GM19438 (cell line): ENCODE data around the gene CHST11.
A peak's percentile ranks its signal among the peaks of the same experiment; 100 is the strongest.

Source experiments
- ATAC-seq: cut with Tn5 transposase; IDR thresholded peaks from one replicate; pipeline ENCODE4 v1.9.1; 2021; ENCODE audit warnings: low read depth; ENCODE audit not compliant: unreplicated experiment

Gene CHST11

DNA sequence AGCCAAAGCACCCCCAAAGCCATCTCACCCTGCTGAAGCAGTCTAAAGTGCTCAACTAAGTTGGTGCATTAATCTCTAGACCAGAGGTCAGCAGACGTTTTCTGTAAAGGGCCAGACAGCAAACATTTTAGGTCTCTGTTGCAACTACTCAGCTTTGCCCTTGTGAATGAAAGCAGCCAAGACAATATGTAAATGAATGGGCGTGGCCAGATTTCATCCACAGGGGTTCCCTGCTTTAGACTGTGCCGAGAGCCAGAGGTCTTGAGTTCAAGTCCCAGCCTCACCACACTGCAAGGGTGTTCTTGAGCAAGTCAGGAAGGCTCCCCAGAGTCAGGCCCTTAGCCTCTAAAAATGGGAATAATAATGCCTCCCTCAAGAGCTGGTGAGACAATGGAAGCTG is 166.2 kb downstream of the CHST11 start:
- no peak for ATAC-seq

- no peak for ATAC-seq
These were observed 167.1 kb downstream of the CHST11 start for GRCh38 chr12:104623883-104624282.

GRCh38 chr12:104624529-104624928 is 167.8 kb downstream of the CHST11 start:
- ATAC-seq: no peak

- no peak for ATAC-seq
These were observed 169.5 kb downstream of the CHST11 start for GRCh38 chr12:104626069-104626837.

DNA sequence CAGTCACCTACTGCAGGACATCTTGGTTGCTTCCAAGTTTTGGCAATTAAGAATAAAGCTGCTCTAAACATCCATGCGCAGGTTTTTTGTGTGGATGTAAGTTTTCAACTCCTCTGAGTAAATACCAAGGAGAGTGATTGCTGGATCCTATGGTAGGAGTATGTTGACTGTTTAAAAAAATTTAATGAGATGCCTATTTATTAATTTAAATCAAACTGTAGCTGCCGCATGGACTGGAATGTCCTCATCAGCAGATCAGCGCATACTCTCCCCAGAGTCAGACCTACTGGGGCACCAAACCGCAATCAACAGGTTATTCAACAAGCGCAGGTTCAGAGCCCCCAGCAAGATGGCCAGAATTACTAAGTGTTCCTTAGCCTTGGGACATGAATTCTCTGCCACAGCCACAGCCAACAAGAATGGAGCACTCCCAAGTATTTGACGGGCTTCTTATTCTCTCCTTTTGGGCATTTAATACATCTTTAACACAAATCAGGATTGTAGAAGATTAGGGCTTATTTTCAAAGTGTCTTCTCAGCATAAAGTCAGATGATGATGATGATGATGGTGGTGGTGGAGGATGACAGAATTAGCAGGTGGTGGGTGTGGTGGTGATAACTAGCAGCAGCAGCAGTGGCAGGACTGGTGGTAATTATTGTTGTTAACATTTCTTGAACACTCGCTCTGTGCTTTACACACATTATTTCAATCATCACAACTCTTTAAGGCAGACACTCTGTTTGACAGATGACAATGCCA is 170.7 kb downstream of the CHST11 start:
- ATAC-seq: no peak

DNA sequence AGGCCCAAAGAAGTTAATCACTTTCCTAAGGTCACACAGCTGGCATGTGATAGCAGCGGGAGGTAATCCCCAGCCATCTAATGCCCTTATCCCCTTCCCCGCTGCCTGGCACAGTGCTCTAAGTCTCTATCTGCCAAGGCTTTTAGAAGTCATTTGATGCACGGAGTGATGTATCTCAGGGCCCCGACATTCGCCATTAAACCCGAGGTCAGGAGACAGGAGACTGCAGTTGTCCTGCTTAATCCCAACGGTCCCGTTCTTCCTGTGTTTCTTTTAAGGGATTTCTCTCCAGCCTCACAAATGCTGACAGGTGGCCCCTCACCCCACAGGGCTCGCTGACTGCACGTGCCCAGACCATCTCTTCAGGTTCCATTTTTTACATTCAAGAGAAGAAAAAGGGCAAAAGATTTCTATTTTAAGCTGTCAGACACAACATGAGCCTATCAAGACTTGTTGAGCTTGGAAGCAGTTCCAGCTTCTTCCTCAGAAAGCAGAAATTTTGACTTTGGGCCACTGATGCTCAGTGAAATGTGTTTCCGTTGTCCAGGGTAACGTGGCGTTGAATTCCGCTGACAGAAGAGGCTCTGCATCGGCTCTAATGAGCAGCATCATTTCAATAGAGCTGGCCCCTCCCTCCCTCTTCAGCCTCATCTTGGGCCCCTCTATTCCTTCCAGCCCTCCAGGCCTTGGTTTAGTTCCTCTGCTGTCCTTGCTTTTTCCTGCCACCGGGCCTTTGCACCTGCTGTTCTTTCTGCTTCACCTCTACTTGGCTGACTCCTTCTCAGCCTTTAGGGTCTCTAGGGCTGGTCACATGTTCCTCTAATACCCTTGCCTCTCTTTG is 171.5 kb downstream of the CHST11 start:
- ATAC-seq: no peak

GRCh38 chr12:104628831-104629135 is 172.0 kb downstream of the CHST11 start:
- ATAC-seq: no peak

DNA sequence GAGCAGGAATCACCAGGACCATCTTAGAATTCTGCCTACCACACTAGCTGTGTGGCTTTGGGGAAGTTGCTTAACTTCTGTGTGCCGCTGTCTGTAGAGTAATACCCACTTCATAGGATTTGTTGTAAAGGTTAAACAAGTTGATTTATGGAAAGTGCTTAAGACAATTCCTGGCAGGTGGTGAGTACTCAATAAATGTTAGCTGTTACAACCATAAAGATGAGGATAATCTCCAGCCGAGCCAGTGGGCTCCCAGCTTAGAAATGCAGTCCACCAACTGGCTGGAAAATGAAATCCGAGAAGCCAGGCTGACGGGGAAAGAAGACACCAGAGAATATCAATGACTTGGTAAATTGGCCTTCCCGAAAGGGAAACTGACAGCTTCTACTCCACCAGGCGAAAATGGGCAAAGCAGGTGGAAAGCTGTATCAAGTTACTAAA is 173.5 kb downstream of the CHST11 start:
- no peak for ATAC-seq

DNA sequence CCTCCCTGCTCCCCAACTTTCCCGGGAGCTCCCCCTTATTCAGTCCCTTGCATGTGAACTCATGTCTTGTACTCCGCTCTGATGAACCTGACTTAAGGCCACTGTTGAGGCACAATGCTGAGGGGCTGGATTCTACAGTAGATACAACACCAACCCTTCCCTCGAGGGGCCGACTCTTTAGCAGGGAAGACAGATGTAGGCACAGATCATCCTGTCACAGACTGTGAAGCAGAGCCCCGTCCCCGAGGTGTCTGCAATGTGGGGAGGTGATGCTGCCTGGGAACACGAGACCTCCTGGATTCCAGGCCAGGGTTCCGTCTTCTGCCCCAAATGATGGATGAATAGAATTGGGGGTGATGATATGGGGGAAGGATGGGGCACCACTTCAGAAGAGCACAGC is 175.1 kb downstream of the CHST11 start:
- ATAC-seq: no peak

GRCh38 chr12:104632724-104633201 is 176.0 kb downstream of the CHST11 start:
- no peak for ATAC-seq

DNA sequence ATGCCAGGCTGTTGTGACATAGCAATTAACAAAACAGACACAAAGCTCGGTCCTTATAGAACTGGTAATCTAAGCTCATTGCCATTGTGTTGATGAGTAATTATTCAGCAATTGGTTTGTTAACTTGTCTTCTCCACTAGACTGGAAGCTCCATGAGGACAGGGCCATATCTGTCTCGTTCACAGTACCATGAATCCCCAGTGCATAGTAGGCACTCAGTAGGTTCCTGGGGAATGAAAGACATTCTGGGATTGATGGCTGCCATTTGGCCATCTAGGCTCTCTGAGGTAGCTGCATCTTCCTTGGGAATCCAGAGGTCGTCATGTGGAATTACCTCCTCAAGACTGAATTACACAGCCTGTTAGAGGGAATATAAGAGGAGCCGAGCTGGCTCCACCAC is 177.3 kb downstream of the CHST11 start:
- ATAC-seq: no peak

GRCh38 chr12:104634852-104635251 is 178.1 kb downstream of the CHST11 start:
- no peak for ATAC-seq

DNA sequence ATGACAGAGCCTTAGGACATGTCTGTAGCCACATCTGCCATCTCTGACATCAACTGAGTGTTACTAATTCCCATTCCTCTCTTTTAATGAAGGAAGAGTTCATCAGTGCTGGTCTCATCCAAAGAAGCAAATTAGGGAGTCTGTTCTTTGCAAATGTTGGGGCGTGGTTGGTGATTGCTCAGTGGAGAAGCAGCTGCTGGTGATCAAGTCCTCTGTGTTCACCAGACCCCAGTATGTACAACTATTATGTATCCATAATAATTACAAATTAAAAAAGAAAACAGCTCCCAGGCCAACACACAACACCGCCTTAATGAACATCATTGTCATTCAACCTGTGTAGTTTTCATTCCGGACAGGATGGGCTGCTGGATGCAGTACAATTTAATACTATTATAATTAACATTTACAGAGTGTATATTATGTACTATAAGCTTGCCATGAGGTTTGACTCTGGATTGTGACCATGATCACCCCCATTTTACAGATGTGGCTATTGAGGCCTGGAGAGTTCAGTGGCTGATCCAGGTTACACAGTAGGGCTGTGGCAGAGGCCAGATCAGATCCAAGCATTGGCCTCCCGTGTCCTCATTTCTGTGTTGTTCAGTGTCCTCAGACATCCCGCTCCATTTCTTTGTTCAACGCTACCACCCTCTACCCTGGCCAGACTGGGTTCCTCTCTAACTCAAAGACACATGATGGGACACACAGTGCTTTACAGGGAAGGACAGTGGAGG is 179.0 kb downstream of the CHST11 start:
- no peak for ATAC-seq

GRCh38 chr12:104636496-104636895 is 179.7 kb downstream of the CHST11 start:
- no peak for ATAC-seq

DNA sequence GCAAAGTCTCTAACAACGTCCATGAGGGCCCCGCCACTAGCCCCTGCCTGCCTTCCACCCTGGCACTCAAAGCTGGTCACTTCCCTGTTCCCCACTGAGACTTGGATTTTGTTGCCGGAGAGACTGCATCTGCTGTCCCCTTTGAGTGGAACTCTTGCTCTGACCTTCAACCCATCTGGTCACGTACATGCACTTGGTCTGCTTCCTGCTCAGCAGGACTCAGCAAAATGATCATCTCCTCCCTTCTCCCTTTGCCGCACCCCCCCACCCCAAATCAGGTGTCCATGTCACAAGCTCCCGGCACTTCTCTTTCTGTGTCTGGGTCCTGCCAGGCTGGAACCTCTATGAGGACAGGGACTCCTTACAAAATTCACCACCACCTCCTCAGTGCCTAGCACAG is 180.9 kb downstream of the CHST11 start:
- no peak for ATAC-seq

DNA sequence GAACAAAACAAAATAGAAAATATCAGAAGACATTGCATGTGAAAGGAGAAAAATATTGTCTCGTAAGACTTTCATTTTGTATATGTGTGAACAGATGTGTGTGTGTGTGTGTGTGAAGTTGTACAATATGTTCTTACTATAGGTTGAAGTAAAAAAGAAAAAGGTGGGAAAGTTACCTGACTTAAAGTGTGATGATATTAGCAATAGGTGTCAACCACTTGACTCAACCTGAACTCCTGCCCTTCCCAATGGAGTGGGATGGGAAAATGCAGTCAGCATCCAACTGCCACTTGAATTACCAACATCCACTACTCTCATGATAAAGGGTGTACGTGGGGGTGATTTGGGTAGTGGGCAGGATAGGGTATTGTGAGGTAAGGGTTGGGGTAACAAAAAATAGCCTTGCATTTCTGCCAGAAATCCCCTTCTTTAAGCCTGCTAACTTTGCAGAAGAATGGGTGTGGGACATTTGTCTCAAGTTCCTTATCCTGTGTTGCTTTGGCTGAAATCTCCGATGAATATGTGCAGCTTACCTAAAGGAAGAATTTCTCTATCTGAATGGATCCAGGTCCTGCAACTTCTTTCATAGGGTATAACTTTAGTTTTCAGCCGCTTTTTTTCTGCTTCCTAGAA is 181.6 kb downstream of the CHST11 start:
- no peak for ATAC-seq

DNA sequence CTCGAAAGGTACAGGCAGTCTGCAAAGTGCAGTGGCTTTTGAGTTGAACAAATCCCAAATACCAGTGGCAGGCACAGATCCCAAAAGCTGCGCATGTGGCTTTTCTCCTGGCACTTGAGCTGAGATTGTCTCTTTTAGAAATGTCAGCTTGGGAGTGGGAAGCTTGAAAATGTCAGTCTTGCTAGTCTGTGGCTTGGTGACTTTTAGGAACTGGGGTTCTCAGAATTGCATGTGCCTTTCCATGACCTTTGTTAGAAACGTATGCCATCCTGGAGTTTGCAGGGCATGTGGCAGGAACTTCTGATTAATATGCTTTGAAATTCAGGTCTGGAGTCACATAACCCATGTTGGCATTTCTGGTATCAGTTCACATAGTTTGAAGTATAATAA is 182.1 kb downstream of the CHST11 start:
- ATAC-seq: no peak

GRCh38 chr12:104640956-104641355 is 184.2 kb downstream of the CHST11 start:
- no peak for ATAC-seq

DNA sequence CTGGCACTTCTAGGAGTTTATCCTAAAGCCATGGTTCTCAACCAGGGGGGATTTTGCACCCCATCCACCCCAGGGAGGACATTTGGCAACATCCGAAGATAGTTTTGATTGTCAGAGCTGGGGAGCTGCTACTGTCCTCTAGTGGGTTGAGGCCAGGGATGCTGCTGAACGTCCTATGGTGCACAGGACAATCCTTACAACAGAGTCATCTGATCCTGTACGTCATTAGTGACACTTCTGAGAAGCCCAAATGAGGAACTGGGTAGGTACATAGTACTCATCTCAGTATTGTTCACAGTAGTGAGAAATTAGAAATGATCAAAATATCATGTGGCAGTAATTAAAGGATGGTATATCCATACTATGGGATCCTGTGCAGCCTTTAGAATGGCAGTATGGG is 185.1 kb downstream of the CHST11 start:
- peak; percentile 68 for ATAC-seq
